Neural progenitor cell (in vitro differentiated cells): ENCODE measurements around the gene ATP1B3. TPM values are rescaled to one million over a fixed set of nuclear protein-coding genes. Genes with fewer than 3 reads are reported as not detected.

Experiments
- DNase-seq: peaks from one replicate; pipeline ENCODE4 v3.0.0-alpha.2; 2016; ENCODE audit warnings: low spot score
- H2AFZ ChIP-seq: fragments of 200-600 bp; sonication (generic); replicated peaks from 2 replicates; pipeline ENCODE4 v1.6.1; 2016; ENCODE audit warnings: antibody characterized with exemption
- H3F3A ChIP-seq: fragments of 200-600 bp; sonication (generic); 2 replicates; pipeline ENCODE4 v1.6.1; 2016; ENCODE audit warnings: antibody characterized with exemption, low read depth
- H3K27ac ChIP-seq: fragments of 200-600 bp; sonication (generic); 2 replicates; pipeline ENCODE4 v1.5.1; 2016; ENCODE audit warnings: mild to moderate bottlenecking
- H3K27me3 ChIP-seq: fragments of 200-600 bp; sonication (generic); 2 replicates; pipeline ENCODE4 v1.6.1; 2016; ENCODE audit warnings: mild to moderate bottlenecking, moderate library complexity
- H3K36me3 ChIP-seq: fragments of 200-600 bp; sonication (generic); 2 replicates; pipeline ENCODE4 v1.5.1; 2016
- H3K4me1 ChIP-seq: fragments of 200-600 bp; sonication (generic); 2 replicates; pipeline ENCODE4 v1.6.1; 2016; ENCODE audit warnings: mixed run types
- H3K4me2 ChIP-seq: fragments of 200-600 bp; sonication (generic); 2 replicates; pipeline ENCODE4 v1.6.1; 2016
- H3K4me3 ChIP-seq: fragments of 200-600 bp; sonication (generic); 2 replicates; pipeline ENCODE4 v1.5.1; 2016
- H3K79me2 ChIP-seq: fragments of 200-600 bp; sonication (generic); 2 replicates; pipeline ENCODE4 v1.6.1; 2016; ENCODE audit warnings: low read depth
- H3K9ac ChIP-seq: fragments of 200-600 bp; sonication (generic); 2 replicates; pipeline ENCODE4 v1.6.1; 2016
- H3K9me3 ChIP-seq: fragments of 200-600 bp; sonication (generic); 2 replicates; pipeline ENCODE4 v1.5.1; 2016; ENCODE audit warnings: low read depth
- H4K20me1 ChIP-seq: fragments of 200-600 bp; sonication (generic); 2 replicates; pipeline ENCODE4 v1.6.1; 2016; ENCODE audit warnings: low read depth
- H3K27ac Mint-ChIP-seq: 3 replicates; pipeline ENCODE4 v1.8.0; 2021; ENCODE audit warnings: mixed read lengths
- H3K27me3 Mint-ChIP-seq: 2 replicates; pipeline ENCODE4 v1.8.0; 2022; ENCODE audit warnings: low read depth, mild to moderate bottlenecking, inconsistent platforms, moderate library complexity, mixed read lengths; ENCODE audit not compliant: insufficient read depth
- H3K36me3 Mint-ChIP-seq: 3 replicates; pipeline ENCODE4 v1.8.0; 2021; ENCODE audit warnings: mixed read lengths
- H3K4me1 Mint-ChIP-seq: 3 replicates; pipeline ENCODE4 v1.8.0; 2021; ENCODE audit warnings: mixed read lengths
- H3K4me3 Mint-ChIP-seq: 3 replicates; pipeline ENCODE4 v1.8.0; 2021; ENCODE audit warnings: mild to moderate bottlenecking, moderate library complexity, mixed read lengths
- H3K9me3 Mint-ChIP-seq: 3 replicates; pipeline ENCODE4 v1.8.0; 2020; ENCODE audit warnings: mixed read lengths
- EZH2 ChIP-seq: fragments of 200-600 bp; sonication (generic); IDR thresholded peaks from 2 replicates; pipeline ENCODE4 v1.6.1; 2017; ENCODE audit warnings: antibody characterized with exemption, mild to moderate bottlenecking, moderate library complexity
- EZH2phosphoT487 ChIP-seq: fragments of 200-600 bp; sonication (generic); IDR thresholded peaks from 2 replicates; pipeline ENCODE4 v1.6.1; 2017; ENCODE audit warnings: antibody characterized with exemption
- total RNA-seq: library from RNA; depleted of rRNA; stranded (reverse); fragments of >200 nt; gene quantifications from 2 replicates; pipeline ENCODE4 v1.2.3, GENCODE V29; 2015; ENCODE audit warnings: low replicate concordance
- TF ChIP-seq, protein P1 (sequence below): fragments of 200-600 bp; sonication (generic); IDR thresholded peaks from 2 replicates; pipeline ENCODE4 v1.5.1; 2017; ENCODE audit warnings: antibody characterized with exemption, mild to moderate bottlenecking

ATP1B3 gene
- total RNA-seq, 1 donor from 2014 or later: 95.6 TPM

- no peaks in the 10 kb centered on the region for H3K9me3 ChIP-seq
- H3K27me3 ChIP-seq: no peaks in the 10 kb centered on the region
- H2AFZ ChIP-seq: no peak overlapping the region
- DNase-seq: no peak
- no peaks in the 10 kb centered on the region for H3K4me1 ChIP-seq
- H3K27me3 Mint-ChIP-seq: peaks cover 2% of the 10 kb centered on the region
- H3K27ac Mint-ChIP-seq: no peak overlapping the region
- no peak for TF ChIP-seq EZH2
- no peak for TF ChIP-seq EZH2phosphoT487
- TF ChIP-seq, protein P1, sequence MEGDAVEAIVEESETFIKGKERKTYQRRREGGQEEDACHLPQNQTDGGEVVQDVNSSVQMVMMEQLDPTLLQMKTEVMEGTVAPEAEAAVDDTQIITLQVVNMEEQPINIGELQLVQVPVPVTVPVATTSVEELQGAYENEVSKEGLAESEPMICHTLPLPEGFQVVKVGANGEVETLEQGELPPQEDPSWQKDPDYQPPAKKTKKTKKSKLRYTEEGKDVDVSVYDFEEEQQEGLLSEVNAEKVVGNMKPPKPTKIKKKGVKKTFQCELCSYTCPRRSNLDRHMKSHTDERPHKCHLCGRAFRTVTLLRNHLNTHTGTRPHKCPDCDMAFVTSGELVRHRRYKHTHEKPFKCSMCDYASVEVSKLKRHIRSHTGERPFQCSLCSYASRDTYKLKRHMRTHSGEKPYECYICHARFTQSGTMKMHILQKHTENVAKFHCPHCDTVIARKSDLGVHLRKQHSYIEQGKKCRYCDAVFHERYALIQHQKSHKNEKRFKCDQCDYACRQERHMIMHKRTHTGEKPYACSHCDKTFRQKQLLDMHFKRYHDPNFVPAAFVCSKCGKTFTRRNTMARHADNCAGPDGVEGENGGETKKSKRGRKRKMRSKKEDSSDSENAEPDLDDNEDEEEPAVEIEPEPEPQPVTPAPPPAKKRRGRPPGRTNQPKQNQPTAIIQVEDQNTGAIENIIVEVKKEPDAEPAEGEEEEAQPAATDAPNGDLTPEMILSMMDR: no peak
- peaks cover 9% of the 10 kb centered on the region for H3K4me1 Mint-ChIP-seq
- no peaks in the 10 kb centered on the region for H3K79me2 ChIP-seq
- no peaks in the 10 kb centered on the region for H3K9me3 Mint-ChIP-seq
- H3K36me3 Mint-ChIP-seq: no peaks in the 10 kb centered on the region
- no peaks in the 10 kb centered on the region for H4K20me1 ChIP-seq
- no peak overlapping the region for H3K4me2 ChIP-seq
- H3K27ac ChIP-seq: no peak overlapping the region
- H3K36me3 ChIP-seq: no peaks in the 10 kb centered on the region
- H3K4me3 Mint-ChIP-seq: no peak overlapping the region
- H3F3A ChIP-seq: no peaks in the 10 kb centered on the region
- H3K4me3 ChIP-seq: no peak overlapping the region
- H3K9ac ChIP-seq: no peak overlapping the region
These were observed 37.1 kb upstream of the ATP1B3 start for GRCh38 chr3:141839389-141839788.

GRCh38 chr3:141840737-141841544, 35.5 kb upstream of the ATP1B3 start:
- H3K27ac Mint-ChIP-seq: no peak overlapping the region
- no peak overlapping the region for H3K27ac ChIP-seq
- no peak overlapping the region for H3K9ac ChIP-seq
- no peaks in the 10 kb centered on the region for H3K79me2 ChIP-seq
- no peaks in the 10 kb centered on the region for H3F3A ChIP-seq
- H3K4me1 Mint-ChIP-seq: peaks cover 13% of the 10 kb centered on the region
- H4K20me1 ChIP-seq: no peaks in the 10 kb centered on the region
- H3K36me3 ChIP-seq: no peaks in the 10 kb centered on the region
- H3K27me3 Mint-ChIP-seq: peaks cover 7% of the 10 kb centered on the region
- DNase-seq: no peak
- H3K4me3 Mint-ChIP-seq: no peak overlapping the region
- H3K9me3 Mint-ChIP-seq: no peaks in the 10 kb centered on the region
- no peak overlapping the region for H3K4me3 ChIP-seq
- H3K4me2 ChIP-seq: no peak overlapping the region
- H2AFZ ChIP-seq: no peak overlapping the region
- H3K4me1 ChIP-seq: no peaks in the 10 kb centered on the region
- no peaks in the 10 kb centered on the region for H3K9me3 ChIP-seq
- no peaks in the 10 kb centered on the region for H3K36me3 Mint-ChIP-seq
- TF ChIP-seq, protein P1: no peak
- TF ChIP-seq EZH2phosphoT487 (no peak), EZH2 (no peak)
- no peaks in the 10 kb centered on the region for H3K27me3 ChIP-seq

DNA sequence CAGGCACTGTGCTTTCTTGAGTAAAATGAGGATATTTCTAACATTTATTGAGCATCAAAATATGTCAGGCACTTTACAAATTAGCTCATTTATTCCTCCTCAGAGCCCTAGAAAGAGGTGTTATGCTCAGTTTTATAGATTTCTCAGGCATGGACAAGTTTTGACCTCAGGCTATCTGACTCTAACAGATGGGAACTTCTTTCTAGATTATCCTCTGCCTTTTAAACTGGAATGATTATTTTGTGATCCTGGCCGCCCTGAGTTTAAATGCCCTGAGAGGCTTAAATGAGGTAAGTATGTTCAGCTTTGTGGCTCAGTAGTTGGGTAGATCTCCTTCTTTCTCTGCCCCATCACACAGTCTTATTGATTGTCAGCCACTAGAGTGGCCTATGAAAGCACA, 32.3 kb upstream of the ATP1B3 start:
- Histone ChIP-seq H3K4me2 (no peak overlapping the region), H3K4me3 (no peak overlapping the region), H2AFZ (no peak overlapping the region), H3K9me3 (no peaks in the 10 kb centered on the region), H3K9ac (no peak overlapping the region), H3K36me3 (no peaks in the 10 kb centered on the region), H3K27ac (no peak overlapping the region), H4K20me1 (no peaks in the 10 kb centered on the region), H3K27me3 (no peaks in the 10 kb centered on the region), H3F3A (no peaks in the 10 kb centered on the region), H3K4me1 (no peaks in the 10 kb centered on the region), H3K79me2 (no peaks in the 10 kb centered on the region)
- DNase-seq: no peak
- H3K9me3 Mint-ChIP-seq: no peaks in the 10 kb centered on the region
- TF ChIP-seq, protein P1: no peak
- no peak for TF ChIP-seq EZH2
- TF ChIP-seq EZH2phosphoT487: no peak
- H3K4me1 Mint-ChIP-seq: peaks cover 15% of the 10 kb centered on the region
- H3K4me3 Mint-ChIP-seq: no peak overlapping the region
- peaks cover 7% of the 10 kb centered on the region for H3K27me3 Mint-ChIP-seq
- H3K27ac Mint-ChIP-seq: no peak overlapping the region
- no peaks in the 10 kb centered on the region for H3K36me3 Mint-ChIP-seq
